ENCODE results near the gene RRP9.

DNA sequence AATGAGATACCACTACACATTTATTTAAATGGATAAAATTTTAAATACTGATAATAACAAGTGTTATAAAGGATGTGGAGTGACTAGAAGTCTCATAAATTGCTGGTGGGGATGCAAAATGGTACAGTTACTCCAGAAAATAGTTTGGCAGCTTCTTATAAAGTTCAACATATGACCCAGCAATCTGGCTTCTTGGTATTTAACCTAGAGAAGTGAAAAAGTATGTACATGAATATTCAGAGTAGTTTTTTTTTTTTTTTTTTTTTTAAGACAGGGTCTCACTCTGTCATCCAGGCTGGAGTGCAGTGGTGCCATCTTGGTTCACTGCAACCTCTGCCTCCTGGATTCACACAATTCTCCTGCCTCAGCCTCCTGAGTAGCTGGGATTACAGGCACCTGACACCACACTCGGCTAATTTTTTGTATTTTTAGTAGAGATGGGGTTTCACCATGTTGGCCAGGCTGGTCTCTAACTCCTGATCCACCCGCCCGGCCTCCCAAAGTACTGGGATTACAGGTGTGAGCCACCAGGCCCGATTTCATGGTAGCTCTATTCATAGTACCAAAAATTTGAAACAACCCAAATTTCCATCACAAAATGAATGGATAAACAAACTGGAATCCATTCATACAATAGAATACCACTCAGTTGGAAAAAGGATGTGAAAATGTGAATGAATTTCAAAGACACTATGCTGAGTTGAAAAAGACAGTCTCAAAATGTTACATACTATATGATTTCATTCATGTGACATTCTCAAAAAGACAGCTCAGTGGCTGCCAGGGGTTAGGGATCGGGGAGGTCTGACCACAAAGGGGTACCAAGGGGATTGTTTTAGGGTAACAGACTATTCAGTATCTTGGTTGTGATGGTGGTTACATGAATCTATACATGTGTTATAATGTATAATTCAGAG lies 14.4 kb downstream of the RRP9 start:
- TF ChIP-seq, protein P1, sequence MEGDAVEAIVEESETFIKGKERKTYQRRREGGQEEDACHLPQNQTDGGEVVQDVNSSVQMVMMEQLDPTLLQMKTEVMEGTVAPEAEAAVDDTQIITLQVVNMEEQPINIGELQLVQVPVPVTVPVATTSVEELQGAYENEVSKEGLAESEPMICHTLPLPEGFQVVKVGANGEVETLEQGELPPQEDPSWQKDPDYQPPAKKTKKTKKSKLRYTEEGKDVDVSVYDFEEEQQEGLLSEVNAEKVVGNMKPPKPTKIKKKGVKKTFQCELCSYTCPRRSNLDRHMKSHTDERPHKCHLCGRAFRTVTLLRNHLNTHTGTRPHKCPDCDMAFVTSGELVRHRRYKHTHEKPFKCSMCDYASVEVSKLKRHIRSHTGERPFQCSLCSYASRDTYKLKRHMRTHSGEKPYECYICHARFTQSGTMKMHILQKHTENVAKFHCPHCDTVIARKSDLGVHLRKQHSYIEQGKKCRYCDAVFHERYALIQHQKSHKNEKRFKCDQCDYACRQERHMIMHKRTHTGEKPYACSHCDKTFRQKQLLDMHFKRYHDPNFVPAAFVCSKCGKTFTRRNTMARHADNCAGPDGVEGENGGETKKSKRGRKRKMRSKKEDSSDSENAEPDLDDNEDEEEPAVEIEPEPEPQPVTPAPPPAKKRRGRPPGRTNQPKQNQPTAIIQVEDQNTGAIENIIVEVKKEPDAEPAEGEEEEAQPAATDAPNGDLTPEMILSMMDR (conservative IDR thresholded peaks at IDR 0.05 in 1 of 2, IDR thresholded peaks at IDR 0.05 in 1 of 2; ENCODE audit: extremely low read depth in 1 of 2, insufficient read depth in 1 of 2, low read depth in 1 of 2, low read length in 2 of 2): no peak
- TF ChIP-seq EZH2 (IDR thresholded peaks at IDR 0.05; ENCODE audit: borderline replicate concordance, low read length): no peak
